T47D (cell line): Measurements from ENCODE around the gene TMEM170B.
"Not testable (repeated sequence)": the region's sequence is repeated elsewhere in the genome, so short reads cannot be mapped to it uniquely, and the experiment has no call there.

Source experiments
- DNase-seq, 2 experiments: peaks; one replicate each; pipeline versions ENCODE4 v3.0.0 to v3.0.0-alpha.2; 2011 to 2012; ENCODE audit warnings: low read depth in 1 of 2, low spot score in 1 of 2
- JUND ChIP-seq: IDR thresholded peaks from 2 replicates; pipeline ENCODE4 v1.6.1; 2012; ENCODE audit warnings: low read depth
- in situ Hi-C: cut with HindIII; loops from 2 replicates; pipeline ENCODE4 v1.10.0; 2016; ENCODE audit warnings: low sequenced_read_pairs, low pct_unique_long_range_greater_than_20kb

TMEM170B gene

GRCh38 chr6:11538052-11538818 lies 686 bp downstream of the TMEM170B start:
- in situ Hi-C loops: no loop called here

GRCh38 chr6:11538819-11539468 lies 1.4 kb downstream of the TMEM170B start:
- DNase-seq: no peak
- in situ Hi-C loops: no loop called here
- no peak for TF ChIP-seq JUND

More at GRCh38 chr6:11538052-11538818, 686 bp downstream of the TMEM170B start:
- no peak for TF ChIP-seq JUND
- DNase-seq: peak; percentile 16 to 24

- no peak for DNase-seq
- in situ Hi-C loops: no loop called here
- TF ChIP-seq JUND: no peak
Measured at GRCh38 chr6:11542863-11543262, 5.3 kb downstream of the TMEM170B start.

- in situ Hi-C loops: no loop called here
- no peak for DNase-seq
- no peak for TF ChIP-seq JUND
Measured at GRCh38 chr6:11543919-11544518, 6.5 kb downstream of the TMEM170B start.

GRCh38 chr6:11547846-11548245 lies 10.3 kb downstream of the TMEM170B start:
- DNase-seq, in situ Hi-C loops: not testable (repeated sequence)

- DNase-seq, in situ Hi-C loops: not testable (repeated sequence)
Measured at GRCh38 chr6:11548578-11548977, 11.0 kb downstream of the TMEM170B start.

GRCh38 chr6:11551053-11551452 lies 13.5 kb downstream of the TMEM170B start:
- DNase-seq: no peak
- TF ChIP-seq JUND: no peak
- in situ Hi-C loops: no loop called here

- peak in 1 of 2 experiments; percentile 8 for DNase-seq
- in situ Hi-C loops: no loop called here
- TF ChIP-seq JUND: no peak
Measured at GRCh38 chr6:11552442-11552841, 14.9 kb downstream of the TMEM170B start.

- DNase-seq: peak in 1 of 2 experiments; percentile 63
- in situ Hi-C loops: no loop called here
- no peak for TF ChIP-seq JUND
Measured at GRCh38 chr6:11553824-11554223, 16.3 kb downstream of the TMEM170B start.

GRCh38 chr6:11556309-11556708 lies 18.8 kb downstream of the TMEM170B start:
- in situ Hi-C loops: no loop called here
- no peak for TF ChIP-seq JUND
- DNase-seq: no peak

GRCh38 chr6:11563793-11564192 lies 26.2 kb downstream of the TMEM170B start:
- in situ Hi-C loops: no loop called here
- no peak for DNase-seq
- TF ChIP-seq JUND: no peak

GRCh38 chr6:11566609-11567008 lies 29.1 kb downstream of the TMEM170B start:
- TF ChIP-seq JUND: no peak
- in situ Hi-C loops: no loop called here
- no peak for DNase-seq

GRCh38 chr6:11571073-11571472 lies 33.5 kb downstream of the TMEM170B start:
- in situ Hi-C loops: no loop called here
- no peak for DNase-seq
- no peak for TF ChIP-seq JUND
